Kidney epithelial cell (primary cell): ENCODE data around the gene LRBA. TPM values are rescaled to one million over a fixed set of nuclear protein-coding genes. Genes with fewer than 3 reads are reported as not detected.

Experiments
- DNase-seq: peaks from one replicate; pipeline ENCODE4 v3.0.0-alpha.2; 2010; ENCODE audit warnings: low read depth
- H3K27me3 ChIP-seq: 2 replicates; pipeline ENCODE4 v1.6.0; 2011; ENCODE audit warnings: low read length; ENCODE audit not compliant: control insufficient read depth, insufficient read depth
- H3K36me3 ChIP-seq: 2 replicates; pipeline ENCODE4 v1.5.1; 2011; ENCODE audit warnings: low read length; ENCODE audit not compliant: control insufficient read depth, insufficient read depth
- H3K4me3 ChIP-seq: 2 replicates; pipeline ENCODE4 v1.5.1; 2011; ENCODE audit warnings: low read depth, mild to moderate bottlenecking, control low read depth, low read length
- CTCF ChIP-seq: IDR thresholded peaks from 2 replicates; pipeline ENCODE4 v1.5.1; 2011; ENCODE audit warnings: mild to moderate bottlenecking, moderate library complexity, low read length, control low read depth, inconsistent platforms; ENCODE audit not compliant: insufficient read depth, poor library complexity, severe bottlenecking
- total RNA-seq: library from RNA; depleted of rRNA; stranded (reverse); fragments of >200 nt; gene quantifications from 2 replicates; pipeline ENCODE4 v1.2.3, GENCODE V29; 2015

LRBA gene
- total RNA-seq, 1 donor from 2014 or later: 85.2 TPM

GRCh38 chr4:150534818-150535217, 480.3 kb downstream of the LRBA start:
- no peak for TF ChIP-seq CTCF
- no peak for DNase-seq
- no peak overlapping the region for H3K4me3 ChIP-seq
- H3K27me3 ChIP-seq: no peaks in the 10 kb centered on the region
- no peaks in the 10 kb centered on the region for H3K36me3 ChIP-seq

- no peaks in the 10 kb centered on the region for H3K27me3 ChIP-seq
- no peak for DNase-seq
- no peak overlapping the region for H3K4me3 ChIP-seq
- TF ChIP-seq CTCF: no peak
- H3K36me3 ChIP-seq: no peaks in the 10 kb centered on the region
These were observed 481.4 kb downstream of the LRBA start for GRCh38 chr4:150533673-150534072.

- DNase-seq: no peak
- no peaks in the 10 kb centered on the region for H3K27me3 ChIP-seq
- no peaks in the 10 kb centered on the region for H3K36me3 ChIP-seq
- no peak overlapping the region for H3K4me3 ChIP-seq
- no peak for TF ChIP-seq CTCF
These were observed 489.7 kb downstream of the LRBA start for GRCh38 chr4:150525321-150525868.

- H3K27me3 ChIP-seq: no peaks in the 10 kb centered on the region
- DNase-seq: peak; percentile 62
- no peak for TF ChIP-seq CTCF
- H3K4me3 ChIP-seq: no peak overlapping the region
- no peaks in the 10 kb centered on the region for H3K36me3 ChIP-seq
These were observed 496.5 kb downstream of the LRBA start for GRCh38 chr4:150518559-150518958.

- TF ChIP-seq CTCF: no peak
- no peaks in the 10 kb centered on the region for H3K36me3 ChIP-seq
- H3K4me3 ChIP-seq: no peak overlapping the region
- DNase-seq: no peak
- no peaks in the 10 kb centered on the region for H3K27me3 ChIP-seq
These were observed 499.9 kb downstream of the LRBA start for GRCh38 chr4:150515135-150515534.

- no peaks in the 10 kb centered on the region for H3K36me3 ChIP-seq
- no peaks in the 10 kb centered on the region for H3K27me3 ChIP-seq
- DNase-seq: no peak
- no peak overlapping the region for H3K4me3 ChIP-seq
- TF ChIP-seq CTCF: no peak
These were observed 500.4 kb downstream of the LRBA start for GRCh38 chr4:150514709-150515108.
